Activated T-cell treated with anti-CD3 and anti-CD28 coated beads for 1 hour (primary cell): ENCODE measurements around the gene CCDC68.

Experiments used
- DNase-seq: peaks from one replicate; pipeline ENCODE4 v3.0.0-alpha.2; 2020; ENCODE audit warnings: low read depth

CCDC68 gene

GRCh38 chr18:54961016-54961423, 1.8 kb upstream of the CCDC68 start:
- no peak for DNase-seq

- DNase-seq, result no peak
Observed at GRCh38 chr18:54960197-54960596, 936 bp upstream of the CCDC68 start.

GRCh38 chr18:54957996-54958395, 1.3 kb downstream of the CCDC68 start:
- no peak for DNase-seq

GRCh38 chr18:54957296-54957832, 1.9 kb downstream of the CCDC68 start:
- DNase-seq, result no peak

GRCh38 chr18:54956506-54956905, 2.8 kb downstream of the CCDC68 start:
- DNase-seq, result no peak

GRCh38 chr18:54952026-54952425, 7.2 kb downstream of the CCDC68 start:
- DNase-seq, result no peak

GRCh38 chr18:54950221-54950620, 9.0 kb downstream of the CCDC68 start:
- DNase-seq, result no peak

- DNase-seq, result no peak
Observed at GRCh38 chr18:54949588-54949987, 9.7 kb downstream of the CCDC68 start.

GRCh38 chr18:54948350-54948837, 10.9 kb downstream of the CCDC68 start:
- DNase-seq, result no peak

GRCh38 chr18:54947091-54947490, 12.2 kb downstream of the CCDC68 start:
- no peak for DNase-seq

- no peak for DNase-seq
Observed at GRCh38 chr18:54946149-54946581, 13.1 kb downstream of the CCDC68 start.

GRCh38 chr18:54945576-54946125, 13.6 kb downstream of the CCDC68 start:
- no peak for DNase-seq

GRCh38 chr18:54942569-54942968, 16.7 kb downstream of the CCDC68 start:
- no peak for DNase-seq

- no peak for DNase-seq
Observed at GRCh38 chr18:54942144-54942543, 17.1 kb downstream of the CCDC68 start.

GRCh38 chr18:54939361-54939917, 19.8 kb downstream of the CCDC68 start:
- DNase-seq, result no peak

- no peak for DNase-seq
Observed at GRCh38 chr18:54938506-54938905, 20.8 kb downstream of the CCDC68 start.

- no peak for DNase-seq
Observed at GRCh38 chr18:54932472-54932871, 26.8 kb downstream of the CCDC68 start.

- DNase-seq, result no peak
Observed at GRCh38 chr18:54931152-54931551, 28.1 kb downstream of the CCDC68 start.

GRCh38 chr18:54928236-54928635, 31.0 kb downstream of the CCDC68 start:
- no peak for DNase-seq

- no peak for DNase-seq
Observed at GRCh38 chr18:54926593-54927325, 32.5 kb downstream of the CCDC68 start.

GRCh38 chr18:54924948-54925347, 34.3 kb downstream of the CCDC68 start:
- no peak for DNase-seq

GRCh38 chr18:54923339-54923956, 35.8 kb downstream of the CCDC68 start:
- no peak for DNase-seq

- no peak for DNase-seq
Observed at GRCh38 chr18:54919412-54919811, 39.8 kb downstream of the CCDC68 start.
